GM12878 (cell line): ENCODE measurements around the gene PDIA5. TPM values are rescaled to one million over a fixed set of nuclear protein-coding genes. Genes with fewer than 3 reads are reported as not detected.

Source experiments
- ATAC-seq: fragments of 200-7000 bp; cut with Tn5 transposase; 3 replicates; pipeline ENCODE4 v1.9.1; 2020; ENCODE audit warnings: mild to moderate bottlenecking, moderate library complexity
- BruUV-seq: library from RNA; stranded (reverse); fragments of 400-500 nt; replicated peaks from 2 replicates; lab custom pipeline; 2021; lab: Mats Ljungman, UMichigan
- CTCF ChIA-PET: fragments of 300-600 bp; sonication (Branson Sonifier 250); formaldehyde crosslinking; extraction: SDS; loops from one replicate; lab custom pipeline; 2021; ENCODE audit warnings: inconsistent platforms; lab: Yijun Ruan, JAX
- POLR2A ChIA-PET: fragments of 350-600 bp; formaldehyde crosslinking; extraction: SDS; loops from one replicate; lab custom pipeline; 2021; ENCODE audit warnings: inconsistent platforms; lab: Charles Lee
- RAD21 ChIA-PET: fragments of 300-600 bp; sonication (Branson Sonifier 250); formaldehyde crosslinking; loops from one replicate; lab custom pipeline; 2023; ENCODE audit warnings: antibody characterized with exemption; ENCODE audit not compliant: unreplicated experiment; lab: Charles Lee
- SMC1A ChIA-PET: fragments of 300-600 bp; sonication (Branson Sonifier 250); formaldehyde crosslinking; loops from one replicate; lab custom pipeline; 2023; ENCODE audit not compliant: unreplicated experiment, uncharacterized antibody; lab: Charles Lee
- DNase-seq: peaks from one replicate; pipeline ENCODE4 v3.0.0-alpha.2; 2011; ENCODE audit warnings: low read depth, low spot score
- FAIRE-seq: peaks from 3 replicates; lab custom pipeline; 2011; peaks lifted over from hg19 to GRCh38; lab: Jason Lieb, UNC
- H2AFZ ChIP-seq: 2 replicates; pipeline ENCODE4 v1.6.0; 2011; ENCODE audit warnings: low read depth, low read length, control low read depth; ENCODE audit not compliant: control insufficient read depth
- H3K27ac ChIP-seq: 2 replicates; pipeline ENCODE4 v1.5.1; 2011; ENCODE audit warnings: control low read depth; ENCODE audit not compliant: control insufficient read depth, insufficient read depth
- H3K27me3 ChIP-seq, 2 experiments: replicated peaks in 1 of 2; 2 replicates each; pipeline versions ENCODE4 v1.6.0 to v1.6.1; 2011; ENCODE audit warnings: low read length in 1 of 2; ENCODE audit not compliant: control insufficient read depth in 2 of 2, insufficient read depth in 2 of 2
- H3K36me3 ChIP-seq, 2 experiments: 2 replicates each; pipeline ENCODE4 v1.5.1; 2011; ENCODE audit warnings: low read length in 1 of 2; ENCODE audit not compliant: control insufficient read depth in 2 of 2, insufficient read depth in 2 of 2
- H3K4me1 ChIP-seq: 2 replicates; pipeline ENCODE4 v1.6.1; 2011; ENCODE audit warnings: mild to moderate bottlenecking, low read length, moderate library complexity, mixed read lengths; ENCODE audit not compliant: control insufficient read depth, insufficient read depth
- H3K4me2 ChIP-seq: 2 replicates; pipeline ENCODE4 v1.6.0; 2011; ENCODE audit warnings: control low read depth; ENCODE audit not compliant: control insufficient read depth, insufficient read depth
- H3K4me3 ChIP-seq: fragments of 200-600 bp; sonication (generic); 2 replicates; pipeline ENCODE4 v1.5.1; 2016
- H3K79me2 ChIP-seq: 2 replicates; pipeline ENCODE4 v1.6.0; 2011; ENCODE audit warnings: low read length; ENCODE audit not compliant: control insufficient read depth, insufficient read depth
- H3K9ac ChIP-seq: 2 replicates; pipeline ENCODE4 v1.8.0; 2011; ENCODE audit warnings: low read length, control low read depth, mixed read lengths; ENCODE audit not compliant: control insufficient read depth, insufficient read depth
- H3K9me3 ChIP-seq: replicated peaks from 3 replicates; pipeline ENCODE4 v1.5.1; 2011; ENCODE audit warnings: mild to moderate bottlenecking, low read length; ENCODE audit not compliant: control insufficient read depth, insufficient read depth
- H4K20me1 ChIP-seq: 2 replicates; pipeline ENCODE4 v1.6.0; 2011; ENCODE audit not compliant: control insufficient read depth, insufficient read depth
- BRCA1 ChIP-seq: IDR thresholded peaks from 2 replicates; pipeline ENCODE4 v1.6.1; 2011; ENCODE audit warnings: low read depth, low read length, improper control_type of control experiment
- CTCF ChIP-seq, 3 experiments: IDR thresholded peaks in 2 of 3; conservative IDR thresholded peaks in 1 of 3; 2 replicates each; pipeline ENCODE4 v1.5.1; 2011; ENCODE audit warnings: low read depth in 3 of 3, low read length in 3 of 3, mild to moderate bottlenecking in 3 of 3, control low read depth in 2 of 3, moderate library complexity in 2 of 3, inconsistent platforms in 1 of 3, mixed read lengths in 1 of 3; ENCODE audit not compliant: control insufficient read depth in 2 of 3, insufficient read depth in 1 of 3; ENCODE audit errors: extremely low read depth in 1 of 3
- ESRRA ChIP-seq: IDR thresholded peaks from 2 replicates; pipeline ENCODE4 v1.6.1; 2012; ENCODE audit warnings: mild to moderate bottlenecking, low read length, improper control_type of control experiment
- ETV6 ChIP-seq, 2 experiments: fragments of 450-650 bp in 1 of 2; IDR thresholded peaks in 1 of 2; conservative IDR thresholded peaks in 1 of 2; 2 replicates each; pipeline ENCODE4 v1.6.1; 2014; ENCODE audit warnings: antibody characterized with exemption in 1 of 2, borderline replicate concordance in 1 of 2, low read depth in 1 of 2, mild to moderate bottlenecking in 1 of 2, moderate library complexity in 1 of 2
- IRF5 ChIP-seq: fragments of 450-650 bp; IDR thresholded peaks from 2 replicates; pipeline ENCODE4 v1.6.1; 2017; ENCODE audit warnings: borderline replicate concordance
- ZBTB11 ChIP-seq: fragments of 450-650 bp; formaldehyde crosslinking; IDR thresholded peaks from 2 replicates; pipeline ENCODE4 v1.5.0; 2022; ENCODE audit warnings: mild to moderate bottlenecking, missing genetic modification characterization
- WGBS: methylation state at CpG from one replicate; pipeline ENCODE4 v1.1.6; 2016; ENCODE audit warnings: low lambda C conversion rate; ENCODE audit not compliant: insufficient replicate concordance, insufficient coverage; ENCODE audit errors: missing lambda C conversion rate; 5-methylcytosine and 5-hydroxymethylcytosine counted together
- in situ Hi-C: fragments of 300-500 bp; cut with MboI; formaldehyde crosslinking; loops from 9 replicates; pipeline ENCODE4 v1.14.3; 2018; ENCODE audit warnings: mixed read lengths
- intact Hi-C: fragments of 100-400 bp; cut with micrococcal nuclease; formaldehyde crosslinking; loops from one replicate; pipeline ENCODE4 v1.14.2; 2022; ENCODE audit not compliant: unreplicated experiment
- polyA plus RNA-seq, 11 experiments: library from polyadenylated mRNA; depleted of rRNA in 4 of 11; unstranded in 6 of 11; stranded (reverse) in 5 of 11; fragments of >200 nt; fragmentation: Nextera tagmentation in 4 of 11; fragmentation: Illumina TruSeq in 1 of 11; extraction: Ambion mirVana in 4 of 11; extraction: Trizol in 1 of 11; gene quantifications; 1 replicate in 1 of 11; 2 replicates in 10 of 11; pipeline versions ENCODE4 v1.2.1 to v1.2.3, GENCODE V29; 2011 to 2016; ENCODE audit warnings: inconsistent platforms in 2 of 11, missing spikeins in 2 of 11, low read depth in 1 of 11
- total RNA-seq, 4 experiments: library from RNA; depleted of rRNA in 3 of 4; stranded (reverse); fragments of >200 nt in 3 of 4; fragmentation: Illumina TruSeq in 1 of 4; extraction: Trizol in 1 of 4; gene quantifications; 2 replicates each; pipeline versions ENCODE4 v1.2.1 to v1.2.3, GENCODE V29; 2013 to 2021

Gene PDIA5
- total and polyA plus RNA-seq, 10 of the 15 experiments (the other 5 are each of a cell fraction or from before 2014, with no cell fraction given): 4.1 to 24.8 (median 19.2) TPM

GRCh38 chr3:123161167-123161566 is 94.3 kb downstream of the PDIA5 start:
- Histone ChIP-seq H3K27ac (no peak overlapping the region), H3K4me2 (no peak overlapping the region), H3K9ac (no peak overlapping the region), H4K20me1 (no peaks in the 10 kb centered on the region), H3K4me1 (no peaks in the 10 kb centered on the region), H2AFZ (no peak overlapping the region), H3K27me3 (no peaks in the 10 kb centered on the region), H3K79me2 (no peaks in the 10 kb centered on the region), H3K9me3 (no peaks in the 10 kb centered on the region), H3K36me3 (peaks cover 7 to 9% of the 10 kb centered on the region in 2 experiments), H3K4me3 (no peak overlapping the region)
- 96% methylated on average over 7 of the region's 7 CpGs for WGBS
- intact Hi-C loops: no loop called here
- ATAC-seq: no peak
- in situ Hi-C loops: no loop called here
- ChIA-PET POLR2A (no interaction called here), SMC1A (interaction anchor here (0.5 kb wide), 1 partner anchor 1685 kb away, joined by 3 read pairs; no protein-coding TSS in a partner anchor), RAD21 (no interaction called here), CTCF (no interaction called here)
- no peak for FAIRE-seq
- DNase-seq: no peak
- peak in 1 of 3 experiments; percentile 5; a peak in 1 of 6 replicates for TF ChIP-seq CTCF (IDR thresholded peaks at IDR 0.05 in 2 of 3, conservative IDR thresholded peaks at IDR 0.05 in 1 of 3; ENCODE audit: control insufficient read depth in 2 of 3, extremely low read depth in 1 of 3, insufficient read depth in 1 of 3, low read depth in 3 of 3, low read length in 3 of 3)
- no peak for TF ChIP-seq ESRRA
- BruUV-seq: no TSS peak

GRCh38 chr3:123163141-123163540 is 96.3 kb downstream of the PDIA5 start:
- no peak for TF ChIP-seq ZBTB11 (CRISPR knock-in tag)
- no peak for TF ChIP-seq ETV6 (conservative IDR thresholded peaks at IDR 0.05 in 1 of 2, IDR thresholded peaks at IDR 0.05 in 1 of 2; ENCODE audit: borderline replicate concordance in 1 of 2, low read depth in 1 of 2)
- TF ChIP-seq BRCA1: no peak
- TF ChIP-seq IRF5: no peak
- RAD21 ChIA-PET: no interaction called here
- Histone ChIP-seq H3K4me2 (no peak overlapping the region), H3K4me1 (no peaks in the 10 kb centered on the region), H3K27ac (no peak overlapping the region), H3K4me3 (no peak overlapping the region), H4K20me1 (no peaks in the 10 kb centered on the region), H3K27me3 (no peaks in the 10 kb centered on the region), H3K36me3 (peaks cover 4 to 9% of the 10 kb centered on the region in 2 experiments), H3K9ac (no peak overlapping the region), H2AFZ (no peak overlapping the region), H3K79me2 (no peaks in the 10 kb centered on the region), H3K9me3 (no peaks in the 10 kb centered on the region)
- FAIRE-seq: no peak
- intact Hi-C loops: no loop called here
- WGBS: 97% methylated on average over 4 of the region's 4 CpGs
- DNase-seq: no peak
- no TSS peak for BruUV-seq
- POLR2A ChIA-PET: no interaction called here
- CTCF ChIA-PET: no interaction called here
- SMC1A ChIA-PET: no interaction called here
- no peak for ATAC-seq
- in situ Hi-C loops: no loop called here
